ENCODE data around the gene ART3. TPM values are rescaled to one million over a fixed set of nuclear protein-coding genes. Genes with fewer than 3 reads are reported as not detected.

ART3 gene
- polyA plus RNA-seq, 4 donors, result 0.19 to 0.81 (median 0.60) TPM; not detected in 1

Other genes starting within 250 kb of the ART3 start
- under 1 TPM in 1 of 4 donors, not detected in 3; 0.09 TPM for gene PPEF2, start 172.3 kb upstream of the ART3 start, polyA plus RNA-seq
- gene NAAA, start 133.7 kb upstream of the ART3 start, polyA plus RNA-seq, result 10 to 100 TPM; 11.4 to 69.1 (median 23.3) TPM
- gene SDAD1, start 83.8 kb upstream of the ART3 start, polyA plus RNA-seq, result 10 to 100 TPM in 3 of 4 donors, 1 to 10 TPM in 1; 9.7 to 29.7 (median 14.3) TPM
- 1 to 10 TPM in 3 of 4 donors, not detected in 1; 2.0 to 4.1 (median 2.7) TPM for gene CXCL9, start 67.2 kb upstream of the ART3 start, polyA plus RNA-seq
- 1 to 10 TPM in 3 of 4 donors, not detected in 1; 2.4 to 8.1 (median 4.2) TPM for gene CXCL10, start 51.2 kb upstream of the ART3 start, polyA plus RNA-seq
- gene CXCL11, start 38.6 kb upstream of the ART3 start, polyA plus RNA-seq, result 1 to 10 TPM in 1 of 4 donors, under 1 TPM in 1, not detected in 2; 0.13 to 1.3 TPM
- 10 to 100 TPM; 13.5 to 45.6 (median 22.8) TPM for gene NUP54, start 73.7 kb downstream of the ART3 start, polyA plus RNA-seq
- 100 to 1,000 TPM in 1 of 4 donors, 10 to 100 TPM in 3; 27.7 to 247 (median 47.9) TPM for gene SCARB2, start 139.1 kb downstream of the ART3 start, polyA plus RNA-seq
- 10 to 100 TPM in 1 of 4 donors, 1 to 10 TPM in 3; 1.8 to 24.7 (median 5.3) TPM for gene FAM47E, start 177.0 kb downstream of the ART3 start, polyA plus RNA-seq
- gene STBD1, start 232.0 kb downstream of the ART3 start, polyA plus RNA-seq, result 10 to 100 TPM in 1 of 4 donors, 1 to 10 TPM in 3; 4.9 to 22.8 (median 8.9) TPM